ENCODE measurements around the gene SRGN. TPM values are rescaled to one million over a fixed set of nuclear protein-coding genes. Genes with fewer than 3 reads are reported as not detected.

SRGN gene
- total RNA-seq, 1 experiment from 2014 or later: 8.5 TPM

DNA sequence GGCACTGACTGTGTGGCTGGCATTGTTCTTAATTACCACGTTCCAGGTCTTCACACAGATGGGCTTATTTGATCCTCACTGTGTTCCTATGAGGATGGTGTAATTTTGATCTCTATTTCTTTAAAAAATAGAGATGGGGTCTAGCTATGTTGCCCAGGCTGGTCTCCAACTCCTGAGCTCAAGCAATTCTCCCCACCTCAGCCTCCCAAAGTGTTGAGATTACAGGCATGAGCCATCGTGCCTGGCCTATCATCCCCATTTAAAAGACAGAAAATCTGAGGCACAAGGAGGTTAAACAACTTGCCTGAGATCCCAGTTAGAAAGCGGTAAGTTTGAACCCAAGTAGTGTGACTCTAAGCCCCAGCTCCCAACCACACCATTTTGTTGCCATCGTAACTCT, 17.0 kb upstream of the SRGN start:
- ChIA-PET CTCF (no interaction called here), POLR2A (interaction anchor here (0.5 kb wide), 2 partner anchors 12 to 252 kb away, joined by 4 to 15 read pairs; no protein-coding TSS in a partner anchor)
- BruUV-seq (replicated peaks): no TSS peak
- no peak for ATAC-seq
- no peaks in the 10 kb centered on the region for H3K27me3 ChIP-seq (ENCODE audit: control insufficient read depth, insufficient read depth, low read length)
- in situ Hi-C loops (cut with HindIII; ENCODE audit: low pct_unique_long_range_greater_than_20kb, low sequenced_read_pairs) (no loop called here), intact Hi-C loops (cut with micrococcal nuclease; ENCODE audit: unreplicated experiment) (no loop called here)
- H3K9me3 ChIP-seq (ENCODE audit: control insufficient read depth, insufficient read depth, low read depth, low read length): no peaks in the 10 kb centered on the region
- no peak overlapping the region for H3K4me3 ChIP-seq (ENCODE audit: low read depth in 2 of 2, low read length in 2 of 2)
- TF ChIP-seq SIN3A (IDR thresholded peaks at IDR 0.05; ENCODE audit: borderline replicate concordance, insufficient read depth, low read depth, low read length): no peak
- TF ChIP-seq, protein P1, sequence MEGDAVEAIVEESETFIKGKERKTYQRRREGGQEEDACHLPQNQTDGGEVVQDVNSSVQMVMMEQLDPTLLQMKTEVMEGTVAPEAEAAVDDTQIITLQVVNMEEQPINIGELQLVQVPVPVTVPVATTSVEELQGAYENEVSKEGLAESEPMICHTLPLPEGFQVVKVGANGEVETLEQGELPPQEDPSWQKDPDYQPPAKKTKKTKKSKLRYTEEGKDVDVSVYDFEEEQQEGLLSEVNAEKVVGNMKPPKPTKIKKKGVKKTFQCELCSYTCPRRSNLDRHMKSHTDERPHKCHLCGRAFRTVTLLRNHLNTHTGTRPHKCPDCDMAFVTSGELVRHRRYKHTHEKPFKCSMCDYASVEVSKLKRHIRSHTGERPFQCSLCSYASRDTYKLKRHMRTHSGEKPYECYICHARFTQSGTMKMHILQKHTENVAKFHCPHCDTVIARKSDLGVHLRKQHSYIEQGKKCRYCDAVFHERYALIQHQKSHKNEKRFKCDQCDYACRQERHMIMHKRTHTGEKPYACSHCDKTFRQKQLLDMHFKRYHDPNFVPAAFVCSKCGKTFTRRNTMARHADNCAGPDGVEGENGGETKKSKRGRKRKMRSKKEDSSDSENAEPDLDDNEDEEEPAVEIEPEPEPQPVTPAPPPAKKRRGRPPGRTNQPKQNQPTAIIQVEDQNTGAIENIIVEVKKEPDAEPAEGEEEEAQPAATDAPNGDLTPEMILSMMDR (IDR thresholded peaks at IDR 0.05): no peak
- no peak for TF ChIP-seq TCF7L2 (IDR thresholded peaks at IDR 0.05; ENCODE audit: low read depth, low read length)
- TF ChIP-seq, protein P2, sequence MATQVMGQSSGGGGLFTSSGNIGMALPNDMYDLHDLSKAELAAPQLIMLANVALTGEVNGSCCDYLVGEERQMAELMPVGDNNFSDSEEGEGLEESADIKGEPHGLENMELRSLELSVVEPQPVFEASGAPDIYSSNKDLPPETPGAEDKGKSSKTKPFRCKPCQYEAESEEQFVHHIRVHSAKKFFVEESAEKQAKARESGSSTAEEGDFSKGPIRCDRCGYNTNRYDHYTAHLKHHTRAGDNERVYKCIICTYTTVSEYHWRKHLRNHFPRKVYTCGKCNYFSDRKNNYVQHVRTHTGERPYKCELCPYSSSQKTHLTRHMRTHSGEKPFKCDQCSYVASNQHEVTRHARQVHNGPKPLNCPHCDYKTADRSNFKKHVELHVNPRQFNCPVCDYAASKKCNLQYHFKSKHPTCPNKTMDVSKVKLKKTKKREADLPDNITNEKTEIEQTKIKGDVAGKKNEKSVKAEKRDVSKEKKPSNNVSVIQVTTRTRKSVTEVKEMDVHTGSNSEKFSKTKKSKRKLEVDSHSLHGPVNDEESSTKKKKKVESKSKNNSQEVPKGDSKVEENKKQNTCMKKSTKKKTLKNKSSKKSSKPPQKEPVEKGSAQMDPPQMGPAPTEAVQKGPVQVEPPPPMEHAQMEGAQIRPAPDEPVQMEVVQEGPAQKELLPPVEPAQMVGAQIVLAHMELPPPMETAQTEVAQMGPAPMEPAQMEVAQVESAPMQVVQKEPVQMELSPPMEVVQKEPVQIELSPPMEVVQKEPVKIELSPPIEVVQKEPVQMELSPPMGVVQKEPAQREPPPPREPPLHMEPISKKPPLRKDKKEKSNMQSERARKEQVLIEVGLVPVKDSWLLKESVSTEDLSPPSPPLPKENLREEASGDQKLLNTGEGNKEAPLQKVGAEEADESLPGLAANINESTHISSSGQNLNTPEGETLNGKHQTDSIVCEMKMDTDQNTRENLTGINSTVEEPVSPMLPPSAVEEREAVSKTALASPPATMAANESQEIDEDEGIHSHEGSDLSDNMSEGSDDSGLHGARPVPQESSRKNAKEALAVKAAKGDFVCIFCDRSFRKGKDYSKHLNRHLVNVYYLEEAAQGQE (IDR thresholded peaks at IDR 0.05; ENCODE audit: insufficient read depth in 1 of 2, low read depth in 2 of 2, low read length in 1 of 2): no peak
- no peak for TF ChIP-seq POLR2AphosphoS5 (IDR thresholded peaks at IDR 0.05; ENCODE audit: low read depth, low read length)
- no peaks in the 10 kb centered on the region for H3K36me3 ChIP-seq (ENCODE audit: control insufficient read depth, insufficient read depth, low read length)
- no peak overlapping the region for H3K27ac ChIP-seq (ENCODE audit: low read length)
- DNase-seq (ENCODE audit: low read depth, low spot score): no peak
- no peaks in the 10 kb centered on the region for H3K4me1 ChIP-seq (ENCODE audit: control insufficient read depth, insufficient read depth, low read length)

DNA sequence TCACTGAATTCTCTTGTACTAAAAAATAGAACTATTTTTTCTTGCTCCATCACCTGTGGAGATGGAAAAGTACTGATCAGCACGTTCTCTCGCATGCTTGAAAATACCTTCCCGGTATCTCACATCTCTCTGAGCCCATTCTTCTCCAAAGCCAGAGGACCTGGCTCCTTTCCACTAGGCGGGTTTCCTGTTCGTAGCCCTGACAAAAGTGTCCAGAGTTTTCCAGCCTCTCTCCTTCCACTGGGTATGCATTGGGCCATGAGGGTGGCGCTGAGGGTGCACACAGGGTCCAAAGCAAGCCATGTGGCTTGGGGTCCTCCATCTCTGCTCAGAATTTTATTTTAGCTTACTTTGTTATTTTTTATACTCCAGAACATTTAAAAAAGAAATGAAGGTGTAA, 16.3 kb upstream of the SRGN start:
- no peak for ATAC-seq
- H3K4me3 ChIP-seq (ENCODE audit: low read depth in 2 of 2, low read length in 2 of 2): no peak overlapping the region
- intact Hi-C loops (cut with micrococcal nuclease; ENCODE audit: unreplicated experiment) (no loop called here), in situ Hi-C loops (cut with HindIII; ENCODE audit: low pct_unique_long_range_greater_than_20kb, low sequenced_read_pairs) (no loop called here)
- no peaks in the 10 kb centered on the region for H3K36me3 ChIP-seq (ENCODE audit: control insufficient read depth, insufficient read depth, low read length)
- no peak for DNase-seq (ENCODE audit: low read depth, low spot score)
- POLR2A ChIA-PET: interaction anchor here (0.6 kb wide), 1 partner anchor 10 kb away, joined by 7 read pairs; no protein-coding TSS in a partner anchor
- CTCF ChIA-PET: no interaction called here
- H3K4me1 ChIP-seq (ENCODE audit: control insufficient read depth, insufficient read depth, low read length): no peaks in the 10 kb centered on the region
- H3K27ac ChIP-seq (ENCODE audit: low read length): no peak overlapping the region
- H3K9me3 ChIP-seq (ENCODE audit: control insufficient read depth, insufficient read depth, low read depth, low read length): no peaks in the 10 kb centered on the region
- no TSS peak for BruUV-seq (replicated peaks)
- TF ChIP-seq, protein P2 (IDR thresholded peaks at IDR 0.05; ENCODE audit: insufficient read depth in 1 of 2, low read depth in 2 of 2, low read length in 1 of 2): no peak
- no peaks in the 10 kb centered on the region for H3K27me3 ChIP-seq (ENCODE audit: control insufficient read depth, insufficient read depth, low read length)
